GM19351 (cell line): ENCODE data around the gene NOC4L.
A peak's percentile ranks its signal among the peaks of the same experiment; 100 is the strongest.
"Not testable (repeated sequence)": the region's sequence is repeated elsewhere in the genome, so short reads cannot be mapped to it uniquely, and the experiment has no call there.

ENCODE experiments used
- ATAC-seq: cut with Tn5 transposase; IDR thresholded peaks from one replicate; pipeline ENCODE4 v1.9.1; 2021; ENCODE audit warnings: mild to moderate bottlenecking, moderate library complexity; ENCODE audit not compliant: unreplicated experiment

The NOC4L gene

DNA sequence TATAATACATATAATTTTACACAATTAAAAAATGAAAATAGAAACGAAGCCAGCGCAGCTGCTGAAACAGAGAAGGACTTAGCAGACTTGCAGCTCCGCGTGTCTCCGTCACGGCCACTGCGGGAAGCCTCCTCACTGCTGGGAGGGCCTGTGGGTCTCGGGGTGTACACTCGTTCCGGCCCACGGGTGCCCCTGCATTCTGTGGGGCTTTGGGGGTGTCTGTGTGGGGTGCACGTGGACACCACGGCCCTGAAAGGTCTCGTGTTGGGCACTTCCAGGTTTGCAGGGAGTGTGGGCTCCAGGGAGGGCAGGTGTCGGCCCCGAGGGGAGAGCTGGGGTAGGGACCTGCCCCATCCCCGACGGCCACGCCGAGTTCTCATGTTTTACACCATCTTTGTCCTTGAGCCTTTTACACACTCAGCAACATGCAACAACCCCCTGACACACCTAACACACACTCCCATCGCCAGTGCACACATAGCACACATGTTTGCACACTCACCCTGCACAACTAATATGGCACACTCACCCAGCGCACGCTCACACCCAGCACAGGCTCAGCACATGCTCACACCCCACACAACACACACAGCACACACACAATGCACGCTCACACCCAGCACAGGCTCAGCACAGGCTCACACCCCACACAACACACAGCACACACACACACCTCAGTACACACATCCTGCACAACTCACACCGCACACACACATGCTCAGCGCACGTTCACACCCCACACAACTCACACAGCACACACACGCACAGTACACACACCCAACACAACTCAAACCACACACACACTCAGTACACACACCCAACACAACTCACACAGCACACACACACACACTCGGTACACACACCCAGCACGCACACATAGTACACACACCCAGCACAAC is 36.6 kb downstream of the NOC4L start:
- ATAC-seq, result no peak

DNA sequence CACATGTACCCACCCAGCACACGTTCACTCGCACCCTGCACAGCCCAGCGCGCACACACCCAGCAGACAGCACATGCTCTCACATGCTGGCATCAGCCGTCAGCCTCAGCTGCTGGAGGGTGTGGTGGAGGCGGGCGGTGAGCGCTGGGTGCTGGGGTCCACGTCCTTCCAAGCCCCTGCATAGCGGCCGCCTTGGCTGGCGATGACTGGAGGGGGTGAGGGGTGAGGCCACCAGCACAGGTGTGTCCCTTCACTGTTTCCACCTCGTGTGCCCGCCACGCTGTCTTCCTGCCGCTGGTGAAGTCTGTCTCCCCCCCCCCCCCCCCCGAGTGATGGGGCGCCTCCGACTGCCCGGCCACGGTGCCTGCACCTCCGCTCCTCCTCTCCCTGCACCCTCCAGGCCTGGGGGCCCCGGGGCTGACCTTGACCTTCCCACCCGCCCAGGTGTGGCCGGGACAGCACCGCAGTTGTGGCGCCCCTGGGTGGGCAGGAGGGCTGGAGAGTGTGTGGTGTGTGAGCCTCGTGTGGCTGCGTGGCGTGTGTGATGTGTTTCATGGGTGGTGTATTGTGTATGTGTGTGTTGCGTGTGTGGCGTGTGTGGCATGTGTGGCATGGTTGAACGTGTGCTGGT is 37.4 kb downstream of the NOC4L start:
- ATAC-seq, result no peak

GRCh38 chr12:132182206-132182710 is 38.0 kb downstream of the NOC4L start:
- ATAC-seq, result no peak

- no peak for ATAC-seq
These were observed 38.6 kb downstream of the NOC4L start for GRCh38 chr12:132182711-132183365.

- no peak for ATAC-seq
These were observed 41.4 kb downstream of the NOC4L start for GRCh38 chr12:132185705-132186104.

- ATAC-seq, result no peak
These were observed 42.1 kb downstream of the NOC4L start for GRCh38 chr12:132186208-132186856.

DNA sequence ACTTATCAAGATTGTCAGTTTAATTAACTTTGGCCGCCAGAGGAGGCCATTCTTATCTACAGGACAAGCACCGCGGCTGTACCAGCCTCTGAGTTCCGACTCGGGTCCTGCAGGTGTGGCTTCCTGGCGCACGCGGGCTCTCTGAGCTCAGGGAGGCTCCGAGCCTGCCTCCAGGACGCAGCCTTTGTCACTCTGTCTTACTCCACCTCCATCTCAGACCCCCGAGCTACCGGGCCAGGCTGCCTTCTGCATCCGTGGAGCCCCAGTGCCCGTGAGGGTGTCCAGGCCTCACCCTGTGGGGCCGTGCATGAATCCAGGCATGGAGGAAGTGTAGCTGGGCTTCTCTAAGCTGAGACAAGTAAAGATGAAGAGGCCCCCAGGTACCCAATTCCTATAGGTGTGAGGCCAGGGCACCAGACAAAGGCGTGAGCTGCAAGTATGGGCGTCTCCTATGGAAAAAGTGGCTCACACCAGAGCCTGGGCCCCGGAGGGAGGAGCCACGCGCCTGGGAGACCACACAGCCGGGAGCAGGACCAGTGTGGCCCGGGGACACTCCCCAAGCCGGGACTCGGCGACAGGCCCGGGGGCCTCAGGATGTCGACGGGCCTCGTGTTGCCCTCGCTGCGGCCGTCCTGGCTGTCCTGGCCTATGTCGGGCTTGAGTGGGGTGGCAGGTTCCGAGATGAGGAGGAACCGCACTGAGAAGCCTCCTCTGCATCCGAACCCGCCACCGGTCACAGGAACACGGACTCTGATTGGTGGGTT is 42.8 kb downstream of the NOC4L start:
- ATAC-seq, result no peak

DNA sequence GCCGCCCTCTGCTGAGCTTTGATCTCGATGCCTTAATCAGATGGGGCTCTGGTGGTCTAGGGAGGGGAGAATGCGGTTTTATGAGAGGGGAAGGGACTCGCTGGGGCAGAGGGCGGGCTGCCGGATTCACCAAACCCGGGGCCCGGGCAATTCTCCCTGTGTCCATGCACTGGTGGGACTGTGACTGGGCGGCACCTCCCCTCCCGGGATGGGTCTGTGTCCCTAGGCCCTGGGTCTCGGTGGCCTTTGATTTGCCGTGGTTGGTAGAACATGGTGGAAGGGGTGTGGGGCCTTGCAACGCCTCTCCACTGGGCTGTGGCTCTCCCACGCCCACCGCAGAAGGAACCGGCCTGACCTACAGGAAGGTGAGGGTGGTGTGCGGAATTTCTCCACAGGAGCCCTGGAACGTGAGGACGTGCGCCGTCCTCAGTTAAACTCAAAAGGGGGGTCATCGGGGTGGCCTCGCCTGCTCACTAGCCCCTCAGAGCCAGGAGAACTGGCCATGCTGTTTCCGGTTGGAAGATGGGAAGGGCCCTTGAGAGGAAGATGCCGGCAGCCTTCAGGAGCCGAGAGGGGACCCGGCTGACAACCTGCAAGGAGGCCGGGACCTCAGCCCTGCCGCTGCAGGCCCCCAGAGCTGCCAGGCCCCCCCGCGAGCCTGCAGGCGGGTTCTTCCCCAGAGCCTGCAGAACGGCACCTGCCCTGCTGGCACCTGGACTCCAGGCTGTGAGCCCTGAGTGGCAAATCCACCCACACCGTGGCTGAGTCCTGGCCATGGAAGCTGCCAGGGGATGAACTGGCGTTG is 43.6 kb downstream of the NOC4L start:
- no peak for ATAC-seq

DNA sequence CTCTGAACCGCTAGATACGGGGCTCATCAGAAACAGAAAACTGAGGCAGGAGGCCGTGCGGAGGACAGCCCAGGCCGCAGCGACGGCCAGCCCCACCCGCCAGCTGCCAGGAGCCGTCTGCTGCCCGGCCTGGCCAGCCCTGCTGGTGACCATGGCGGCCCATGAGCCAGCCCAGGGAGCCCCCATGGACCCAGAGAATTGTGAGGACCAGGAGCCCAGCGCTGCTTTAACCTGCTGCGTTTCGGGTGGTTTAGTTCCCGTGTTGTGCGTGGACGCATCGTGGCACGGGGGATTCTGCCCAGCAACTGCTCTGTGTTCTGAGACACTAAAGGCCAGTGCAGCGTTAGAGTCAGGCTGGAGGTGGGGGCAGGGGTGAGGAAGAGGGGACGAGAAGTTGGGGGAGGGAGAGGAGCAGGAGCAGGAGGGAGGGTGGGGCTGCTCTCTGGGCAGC is 44.2 kb downstream of the NOC4L start:
- ATAC-seq, result no peak

- no peak for ATAC-seq
These were observed 44.7 kb downstream of the NOC4L start for GRCh38 chr12:132188916-132189325.

DNA sequence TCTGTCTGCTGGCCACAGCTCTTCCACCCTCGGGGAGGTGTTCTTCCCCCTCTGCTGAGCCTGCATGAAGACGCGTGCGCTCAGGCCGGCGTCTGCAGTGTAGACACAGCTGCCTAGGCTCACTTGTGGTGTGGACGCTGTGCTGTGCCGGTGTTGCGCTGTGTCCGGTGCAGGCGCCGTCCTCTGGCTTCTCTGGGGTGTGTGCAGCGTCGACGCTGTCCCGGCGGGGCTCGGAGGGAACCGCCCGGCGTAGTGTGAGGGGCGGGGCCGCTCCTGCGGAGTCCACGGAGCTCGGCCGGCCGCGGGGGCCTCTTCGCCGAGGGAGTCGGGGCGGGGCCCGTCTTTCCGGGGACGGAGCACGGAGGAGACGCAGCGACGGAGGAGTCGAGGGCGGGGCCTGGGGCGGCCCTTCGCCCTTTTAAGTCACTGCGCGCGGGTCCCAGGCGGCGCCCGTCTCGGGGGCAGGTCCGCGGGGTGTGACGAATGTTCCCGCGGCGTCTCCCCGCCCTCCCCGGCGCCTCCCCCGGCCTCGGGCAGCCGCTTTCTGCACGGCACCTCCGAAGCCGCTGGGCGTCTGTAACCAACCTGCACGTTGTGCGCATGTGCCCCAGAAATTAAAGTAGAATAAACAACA is 45.2 kb downstream of the NOC4L start:
- ATAC-seq, result peak; percentile 95

GRCh38 chr12:132190012-132190755 is 45.9 kb downstream of the NOC4L start:
- no peak for ATAC-seq

- no peak for ATAC-seq
These were observed 46.7 kb downstream of the NOC4L start for GRCh38 chr12:132190834-132191500.

- no peak for ATAC-seq
These were observed 47.7 kb downstream of the NOC4L start for GRCh38 chr12:132191715-132192553.

GRCh38 chr12:132194056-132194455 is 49.8 kb downstream of the NOC4L start:
- no peak for ATAC-seq

- ATAC-seq, result no peak
These were observed 50.3 kb downstream of the NOC4L start for GRCh38 chr12:132194556-132194955.

DNA sequence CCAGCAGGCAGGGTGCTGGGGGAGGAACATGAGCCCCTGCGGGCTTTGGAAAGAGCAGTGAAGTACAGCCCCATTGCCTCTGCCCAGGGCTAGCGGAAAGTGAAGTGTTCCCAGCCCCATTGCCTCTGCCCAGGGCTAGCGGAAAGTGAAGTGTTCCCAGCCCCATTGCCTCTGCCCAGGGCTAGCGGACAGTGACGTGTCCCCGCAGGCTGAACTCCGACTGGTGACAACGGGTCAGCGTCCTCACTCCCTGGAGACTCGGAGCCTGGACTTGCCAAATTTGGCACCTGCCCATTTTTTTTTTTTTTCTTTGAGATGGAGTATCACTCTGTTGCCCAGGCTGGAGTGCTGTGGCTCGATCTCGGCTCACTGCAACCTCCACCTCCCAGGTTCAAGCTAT is 51.0 kb downstream of the NOC4L start:
- ATAC-seq, result not testable (repeated sequence)
